Panc1 (cell line): Measurements from ENCODE around the gene TOB1. TPM values are rescaled to one million over a fixed set of nuclear protein-coding genes. Genes with fewer than 3 reads are reported as not detected.

Source experiments
- ATAC-seq: fragments of 200-7000 bp; cut with Tn5 transposase; 2 replicates; pipeline ENCODE4 v1.9.1; 2020; ENCODE audit warnings: mild to moderate bottlenecking, moderate library complexity
- BruUV-seq: library from RNA; stranded (reverse); fragments of 400-500 nt; replicated peaks from 2 replicates; lab custom pipeline; 2021; lab: Mats Ljungman, UMichigan
- CTCF ChIA-PET: fragments of 300-600 bp; sonication (Branson Sonifier 250); formaldehyde crosslinking; loops from one replicate; lab custom pipeline; 2022; ENCODE audit warnings: antibody characterized with exemption; lab: Charles Lee
- POLR2A ChIA-PET: fragments of 300-600 bp; sonication (Branson Sonifier 250); formaldehyde crosslinking; loops from one replicate; lab custom pipeline; 2022; ENCODE audit warnings: antibody characterized with exemption; lab: Charles Lee
- DNase-seq: peaks from one replicate; pipeline ENCODE4 v3.0.0-alpha.2; 2010; ENCODE audit warnings: low read depth, low spot score
- H3K27ac ChIP-seq: 2 replicates; pipeline ENCODE4 v1.5.1; 2011; ENCODE audit warnings: mild to moderate bottlenecking, low read length, inconsistent platforms
- H3K27me3 ChIP-seq: fragments of 200-500 bp; sonication (Bioruptor generic); 2 replicates; pipeline ENCODE4 v1.6.0; 2014; ENCODE audit warnings: low read length, inconsistent platforms; ENCODE audit not compliant: control insufficient read depth, insufficient read depth
- H3K36me3 ChIP-seq: fragments of 200-500 bp; sonication (Bioruptor generic); 2 replicates; pipeline ENCODE4 v1.5.1; 2014; ENCODE audit warnings: inconsistent platforms, mild to moderate bottlenecking, low read length, moderate library complexity; ENCODE audit not compliant: control insufficient read depth, insufficient read depth
- H3K4me1 ChIP-seq: 2 replicates; pipeline ENCODE4 v1.5.1; 2011; ENCODE audit warnings: inconsistent platforms, mild to moderate bottlenecking, low read length, moderate library complexity; ENCODE audit not compliant: control insufficient read depth, insufficient read depth
- H3K4me3 ChIP-seq, 2 experiments: 2 replicates each; pipeline ENCODE4 v1.5.1; 2011 to 2012; ENCODE audit warnings: low read depth in 2 of 2, low read length in 2 of 2, mild to moderate bottlenecking in 2 of 2, inconsistent platforms in 1 of 2, moderate library complexity in 1 of 2
- H3K9me3 ChIP-seq: fragments of 200-500 bp; sonication (Bioruptor generic); 2 replicates; pipeline ENCODE4 v1.5.1; 2014; ENCODE audit warnings: low read depth, mild to moderate bottlenecking, inconsistent platforms, low read length, moderate library complexity; ENCODE audit not compliant: control insufficient read depth, insufficient read depth
- POLR2AphosphoS5 ChIP-seq: IDR thresholded peaks from 2 replicates; pipeline ENCODE4 v1.6.1; 2012; ENCODE audit warnings: mild to moderate bottlenecking, low read depth, low read length, moderate library complexity
- SIN3A ChIP-seq: IDR thresholded peaks from 2 replicates; pipeline ENCODE4 v1.6.1; 2012; ENCODE audit warnings: low read depth, mild to moderate bottlenecking, low read length, moderate library complexity, borderline replicate concordance; ENCODE audit not compliant: insufficient read depth
- TCF7L2 ChIP-seq: IDR thresholded peaks from 2 replicates; pipeline ENCODE4 v1.6.1; 2011; ENCODE audit warnings: mild to moderate bottlenecking, low read depth, low read length, inconsistent platforms
- in situ Hi-C: cut with HindIII; loops from 2 replicates; pipeline ENCODE4 v1.10.0; 2016; ENCODE audit warnings: low sequenced_read_pairs, low pct_unique_long_range_greater_than_20kb
- intact Hi-C: fragments of 100-400 bp; cut with micrococcal nuclease; formaldehyde crosslinking; loops from one replicate; pipeline ENCODE4 v1.10.0; 2022; ENCODE audit not compliant: unreplicated experiment
- total RNA-seq: library from RNA; stranded (reverse); gene quantifications from one replicate; pipeline ENCODE4 v1.2.1, GENCODE V29; 2021; ENCODE audit not compliant: unreplicated experiment
- TF ChIP-seq, protein P1 (sequence below), 2 experiments: IDR thresholded peaks; 2 replicates each; pipeline ENCODE4 v1.6.1; 2011 to 2012; ENCODE audit warnings: low read depth in 2 of 2, control low read depth in 1 of 2, low read length in 1 of 2, mild to moderate bottlenecking in 1 of 2, moderate library complexity in 1 of 2; ENCODE audit not compliant: insufficient read depth in 1 of 2
- TF ChIP-seq, protein P2 (sequence below): fragments of 450-650 bp; IDR thresholded peaks from 2 replicates; pipeline ENCODE4 v1.5.1; 2017; ENCODE audit warnings: mild to moderate bottlenecking

Gene TOB1
- total RNA-seq, 1 experiment from 2014 or later, result 117 TPM

DNA sequence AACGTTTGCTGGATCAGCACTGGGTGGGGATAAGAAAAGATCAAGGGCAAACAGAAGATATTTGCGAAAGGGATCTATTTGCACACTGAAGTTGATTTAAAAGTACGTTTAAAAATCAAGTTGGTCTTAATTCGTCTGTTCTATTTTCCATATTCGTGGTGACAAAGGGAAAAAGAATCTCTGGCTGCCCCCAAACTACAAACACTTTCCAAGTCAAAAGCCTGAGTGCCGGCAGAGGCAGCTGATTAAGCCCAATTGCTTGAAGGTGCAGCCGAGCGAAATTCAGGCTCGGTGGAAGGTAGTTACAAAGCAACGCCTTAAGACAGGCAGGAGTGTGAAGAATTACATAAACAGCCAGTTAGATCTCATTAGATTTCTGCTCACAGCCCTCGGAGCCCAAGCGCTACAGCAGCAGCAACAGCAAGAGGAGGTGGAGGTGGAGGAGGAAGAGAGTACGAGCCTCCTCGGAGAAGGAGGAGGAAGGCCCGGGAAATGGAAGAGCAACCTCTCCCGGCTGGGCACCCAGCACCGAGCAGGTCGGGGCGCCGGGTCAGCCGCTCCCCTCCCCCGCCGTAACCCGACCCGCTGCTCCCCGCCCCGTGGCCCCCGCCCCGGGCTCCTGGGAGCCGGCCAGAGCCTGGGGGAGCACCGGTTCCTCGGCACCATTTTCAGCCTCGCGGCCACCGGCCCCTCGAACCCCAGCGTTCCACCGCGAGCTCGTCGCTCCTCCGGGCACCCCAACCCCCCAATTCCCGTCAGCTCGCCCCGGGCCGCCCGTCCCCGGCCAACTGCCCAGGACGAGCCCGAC is 890 bp downstream of the TOB1 start:
- peaks cover 33% of the 10 kb centered on the region for H3K4me1 ChIP-seq
- peaks cover 25% of the 10 kb centered on the region for H3K36me3 ChIP-seq
- no peaks in the 10 kb centered on the region for H3K9me3 ChIP-seq
- CTCF ChIA-PET, result interaction anchor here (0.8 kb wide), 1 partner anchor 17 kb away, joined by 3 read pairs; no protein-coding TSS in a partner anchor
- H3K27me3 ChIP-seq, result no peaks in the 10 kb centered on the region
- in situ Hi-C loops (no loop called here), intact Hi-C loops (no loop called here)
- H3K4me3 ChIP-seq, result peak overlapping the region; percentile 72 to 95
- ATAC-seq, result peak; percentile 8; the same call in 1 of the 2 replicates
- DNase-seq, result peak; percentile 22
- POLR2A ChIA-PET, result interaction anchor here (0.5 to 3.2 kb wide), 7 partner anchors 27 to 262 kb away, joined by 3 to 30 read pairs (median 5); no protein-coding TSS in a partner anchor
- H3K27ac ChIP-seq, result peak overlapping the region; percentile 96
- TF ChIP-seq SIN3A, result peak; percentile 93; the same call in 1 of the 2 replicates
- peak; percentile 29; the same call in 1 of the 2 replicates for TF ChIP-seq POLR2AphosphoS5
- TF ChIP-seq, protein P1, sequence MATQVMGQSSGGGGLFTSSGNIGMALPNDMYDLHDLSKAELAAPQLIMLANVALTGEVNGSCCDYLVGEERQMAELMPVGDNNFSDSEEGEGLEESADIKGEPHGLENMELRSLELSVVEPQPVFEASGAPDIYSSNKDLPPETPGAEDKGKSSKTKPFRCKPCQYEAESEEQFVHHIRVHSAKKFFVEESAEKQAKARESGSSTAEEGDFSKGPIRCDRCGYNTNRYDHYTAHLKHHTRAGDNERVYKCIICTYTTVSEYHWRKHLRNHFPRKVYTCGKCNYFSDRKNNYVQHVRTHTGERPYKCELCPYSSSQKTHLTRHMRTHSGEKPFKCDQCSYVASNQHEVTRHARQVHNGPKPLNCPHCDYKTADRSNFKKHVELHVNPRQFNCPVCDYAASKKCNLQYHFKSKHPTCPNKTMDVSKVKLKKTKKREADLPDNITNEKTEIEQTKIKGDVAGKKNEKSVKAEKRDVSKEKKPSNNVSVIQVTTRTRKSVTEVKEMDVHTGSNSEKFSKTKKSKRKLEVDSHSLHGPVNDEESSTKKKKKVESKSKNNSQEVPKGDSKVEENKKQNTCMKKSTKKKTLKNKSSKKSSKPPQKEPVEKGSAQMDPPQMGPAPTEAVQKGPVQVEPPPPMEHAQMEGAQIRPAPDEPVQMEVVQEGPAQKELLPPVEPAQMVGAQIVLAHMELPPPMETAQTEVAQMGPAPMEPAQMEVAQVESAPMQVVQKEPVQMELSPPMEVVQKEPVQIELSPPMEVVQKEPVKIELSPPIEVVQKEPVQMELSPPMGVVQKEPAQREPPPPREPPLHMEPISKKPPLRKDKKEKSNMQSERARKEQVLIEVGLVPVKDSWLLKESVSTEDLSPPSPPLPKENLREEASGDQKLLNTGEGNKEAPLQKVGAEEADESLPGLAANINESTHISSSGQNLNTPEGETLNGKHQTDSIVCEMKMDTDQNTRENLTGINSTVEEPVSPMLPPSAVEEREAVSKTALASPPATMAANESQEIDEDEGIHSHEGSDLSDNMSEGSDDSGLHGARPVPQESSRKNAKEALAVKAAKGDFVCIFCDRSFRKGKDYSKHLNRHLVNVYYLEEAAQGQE (IDR thresholded peaks at IDR 0.05; ENCODE audit: insufficient read depth in 1 of 2, low read depth in 2 of 2, low read length in 1 of 2), result no peak
- TF ChIP-seq, protein P2, sequence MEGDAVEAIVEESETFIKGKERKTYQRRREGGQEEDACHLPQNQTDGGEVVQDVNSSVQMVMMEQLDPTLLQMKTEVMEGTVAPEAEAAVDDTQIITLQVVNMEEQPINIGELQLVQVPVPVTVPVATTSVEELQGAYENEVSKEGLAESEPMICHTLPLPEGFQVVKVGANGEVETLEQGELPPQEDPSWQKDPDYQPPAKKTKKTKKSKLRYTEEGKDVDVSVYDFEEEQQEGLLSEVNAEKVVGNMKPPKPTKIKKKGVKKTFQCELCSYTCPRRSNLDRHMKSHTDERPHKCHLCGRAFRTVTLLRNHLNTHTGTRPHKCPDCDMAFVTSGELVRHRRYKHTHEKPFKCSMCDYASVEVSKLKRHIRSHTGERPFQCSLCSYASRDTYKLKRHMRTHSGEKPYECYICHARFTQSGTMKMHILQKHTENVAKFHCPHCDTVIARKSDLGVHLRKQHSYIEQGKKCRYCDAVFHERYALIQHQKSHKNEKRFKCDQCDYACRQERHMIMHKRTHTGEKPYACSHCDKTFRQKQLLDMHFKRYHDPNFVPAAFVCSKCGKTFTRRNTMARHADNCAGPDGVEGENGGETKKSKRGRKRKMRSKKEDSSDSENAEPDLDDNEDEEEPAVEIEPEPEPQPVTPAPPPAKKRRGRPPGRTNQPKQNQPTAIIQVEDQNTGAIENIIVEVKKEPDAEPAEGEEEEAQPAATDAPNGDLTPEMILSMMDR, result no peak
- TF ChIP-seq TCF7L2, result peak; percentile 47; the same call in 1 of the 2 replicates
- no TSS peak for BruUV-seq

DNA sequence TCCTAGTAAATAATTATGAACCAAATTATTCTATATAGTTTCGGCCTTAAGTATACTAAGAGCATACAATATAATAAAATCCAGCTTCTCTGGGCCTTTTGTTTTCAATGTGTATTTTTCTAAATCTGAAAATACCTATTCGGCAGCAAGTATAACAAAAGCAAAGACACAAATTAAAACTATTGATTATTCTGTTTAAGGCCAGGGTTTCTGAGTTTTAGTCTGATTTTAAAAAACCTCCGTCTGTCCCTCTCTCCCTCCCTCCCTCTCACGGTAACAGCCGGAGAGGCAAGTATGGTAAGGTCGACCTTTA is 1.5 kb downstream of the TOB1 start:
- TF ChIP-seq, protein P1 (IDR thresholded peaks at IDR 0.05; ENCODE audit: insufficient read depth in 1 of 2, low read depth in 2 of 2, low read length in 1 of 2), result no peak
- TF ChIP-seq, protein P2, result no peak
- TF ChIP-seq POLR2AphosphoS5 (no peak), SIN3A (no peak), TCF7L2 (no peak)
- Histone ChIP-seq H3K36me3 (peaks cover 25% of the 10 kb centered on the region), H3K4me3 (peak overlapping the region; percentile 72 to 95), H3K27ac (peak overlapping the region; percentile 96), H3K4me1 (peaks cover 33% of the 10 kb centered on the region), H3K9me3 (no peaks in the 10 kb centered on the region), H3K27me3 (no peaks in the 10 kb centered on the region)
- ChIA-PET POLR2A (interaction anchor here (0.6 to 3.2 kb wide), 2 partner anchors 72 to 84 kb away, joined by 3 to 30 read pairs; no protein-coding TSS in a partner anchor), CTCF (no interaction called here)
- intact Hi-C loops, result no loop called here
- in situ Hi-C loops, result no loop called here
- no TSS peak for BruUV-seq
- DNase-seq (no peak), ATAC-seq (no peak)
